AG09309 (cell line): Measurements from ENCODE around the gene PSD4.
"Not testable (repeated sequence)": the region's sequence is repeated elsewhere in the genome, so short reads cannot be mapped to it uniquely, and the experiment has no call there.

ENCODE experiments used
- DNase-seq: peaks from one replicate; pipeline ENCODE4 v3.0.0-alpha.2; 2010; ENCODE audit warnings: low read depth
- H3K4me3 ChIP-seq: 2 replicates; pipeline ENCODE4 v1.5.1; 2011; ENCODE audit warnings: mild to moderate bottlenecking, low read depth, low read length, moderate library complexity; ENCODE audit not compliant: control insufficient read depth
- TF ChIP-seq, protein P1 (sequence below): IDR thresholded peaks from 2 replicates; pipeline ENCODE4 v1.5.1; 2011; ENCODE audit warnings: mild to moderate bottlenecking, low read depth, low read length, inconsistent platforms; ENCODE audit not compliant: insufficient read depth, control insufficient read depth; ENCODE audit errors: missing control alignments

PSD4 gene

DNA sequence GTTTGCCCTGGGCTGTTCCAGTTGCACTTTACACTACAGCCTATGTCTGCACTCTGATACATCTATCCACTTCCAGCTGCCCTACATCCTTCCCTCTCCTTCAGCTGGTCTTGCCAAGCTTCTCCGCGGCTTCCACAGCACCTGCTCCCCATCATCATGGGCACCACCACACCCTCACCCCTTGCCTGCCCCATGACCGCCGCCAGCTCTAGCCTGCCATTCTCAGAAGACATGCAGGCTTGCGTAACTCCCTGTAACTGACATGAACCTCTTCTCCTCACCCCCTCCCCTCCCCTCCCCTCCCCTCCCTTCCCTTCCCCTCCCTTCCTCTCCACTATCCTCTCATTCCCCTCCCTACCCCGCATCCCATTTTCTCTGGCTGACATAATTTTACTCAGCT lies 59.0 kb downstream of the PSD4 start:
- no peak for DNase-seq
- H3K4me3 ChIP-seq = no peak overlapping the region
- TF ChIP-seq, protein P1, sequence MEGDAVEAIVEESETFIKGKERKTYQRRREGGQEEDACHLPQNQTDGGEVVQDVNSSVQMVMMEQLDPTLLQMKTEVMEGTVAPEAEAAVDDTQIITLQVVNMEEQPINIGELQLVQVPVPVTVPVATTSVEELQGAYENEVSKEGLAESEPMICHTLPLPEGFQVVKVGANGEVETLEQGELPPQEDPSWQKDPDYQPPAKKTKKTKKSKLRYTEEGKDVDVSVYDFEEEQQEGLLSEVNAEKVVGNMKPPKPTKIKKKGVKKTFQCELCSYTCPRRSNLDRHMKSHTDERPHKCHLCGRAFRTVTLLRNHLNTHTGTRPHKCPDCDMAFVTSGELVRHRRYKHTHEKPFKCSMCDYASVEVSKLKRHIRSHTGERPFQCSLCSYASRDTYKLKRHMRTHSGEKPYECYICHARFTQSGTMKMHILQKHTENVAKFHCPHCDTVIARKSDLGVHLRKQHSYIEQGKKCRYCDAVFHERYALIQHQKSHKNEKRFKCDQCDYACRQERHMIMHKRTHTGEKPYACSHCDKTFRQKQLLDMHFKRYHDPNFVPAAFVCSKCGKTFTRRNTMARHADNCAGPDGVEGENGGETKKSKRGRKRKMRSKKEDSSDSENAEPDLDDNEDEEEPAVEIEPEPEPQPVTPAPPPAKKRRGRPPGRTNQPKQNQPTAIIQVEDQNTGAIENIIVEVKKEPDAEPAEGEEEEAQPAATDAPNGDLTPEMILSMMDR = no peak

DNA sequence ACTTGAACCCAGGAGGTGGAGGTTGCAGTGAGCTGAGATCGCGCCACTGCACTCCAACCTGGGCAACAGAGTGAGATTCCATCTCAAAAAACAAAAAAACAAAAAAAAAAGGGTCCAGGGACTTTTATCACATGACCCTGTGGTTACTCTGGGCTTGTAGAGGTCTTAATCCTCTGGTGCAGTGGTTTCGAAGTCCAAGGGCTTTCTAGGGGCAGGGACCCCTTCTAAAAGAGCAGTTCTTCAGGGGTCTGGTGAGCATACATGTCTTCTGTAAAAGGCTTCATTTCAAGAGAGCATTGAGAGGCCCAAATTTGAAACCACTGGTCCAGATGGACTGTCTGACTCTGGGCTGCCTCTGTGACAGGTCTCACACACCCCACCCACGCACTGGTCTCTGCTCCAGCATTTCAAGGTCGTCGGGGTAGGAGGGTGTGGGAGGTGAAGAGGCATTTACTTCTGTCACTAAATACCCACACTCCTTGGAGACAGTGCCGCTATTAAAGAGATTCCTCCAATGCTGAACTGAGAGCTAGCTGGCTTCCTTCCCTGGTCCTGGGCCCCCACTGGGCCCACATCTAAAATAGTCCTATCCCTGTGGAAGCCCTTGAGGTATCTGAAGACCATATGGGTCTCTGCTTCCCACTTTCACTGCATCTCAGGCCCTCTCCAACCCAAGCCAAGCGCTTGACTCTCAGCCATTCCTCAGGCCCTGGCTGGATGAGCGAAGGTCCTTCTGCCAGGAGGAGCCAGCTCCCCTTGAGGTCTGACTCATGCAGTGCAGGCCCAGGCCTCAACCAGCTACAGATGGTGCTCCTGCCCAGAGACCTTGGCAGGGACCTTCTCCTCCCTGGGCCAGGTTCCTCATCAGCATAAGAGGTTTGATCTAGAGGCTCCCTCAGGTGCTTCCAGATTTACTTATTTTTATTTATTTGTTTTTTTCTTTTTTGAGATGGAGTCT lies 60.1 kb downstream of the PSD4 start:
- TF ChIP-seq, protein P1 = peak; percentile 30
- H3K4me3 ChIP-seq = no peak overlapping the region
- DNase-seq = no peak

DNA sequence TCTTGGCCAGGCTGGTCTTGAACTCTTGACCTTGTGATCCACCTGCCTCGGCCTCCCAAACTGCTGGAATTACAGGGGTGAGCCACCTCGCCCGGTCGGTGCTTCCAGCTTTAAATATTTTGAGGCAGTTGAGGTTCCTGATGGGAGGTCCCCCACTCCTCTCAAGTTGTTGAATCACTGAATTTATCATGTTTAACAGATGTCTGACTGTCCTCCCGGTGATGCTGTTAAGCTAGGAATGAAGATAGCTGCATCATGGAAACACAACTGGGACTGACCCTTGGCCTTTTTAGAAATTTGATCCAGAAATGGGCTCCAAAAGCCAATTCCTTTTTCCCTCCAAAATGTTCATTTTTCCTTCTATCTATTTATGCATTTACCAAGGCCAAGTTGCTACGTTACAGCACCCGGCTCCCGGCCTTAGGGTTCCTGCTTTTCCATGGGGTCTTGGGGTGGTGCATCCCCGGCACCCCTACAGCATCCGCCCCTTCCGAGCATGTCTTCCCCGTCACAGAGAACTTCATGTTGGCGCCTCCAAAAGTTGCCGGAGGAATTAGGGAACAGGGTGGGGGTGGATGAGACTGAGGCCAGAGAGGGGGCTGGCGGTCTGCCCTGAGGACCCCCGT lies 61.1 kb downstream of the PSD4 start:
- DNase-seq = no peak
- TF ChIP-seq, protein P1 = no peak
- H3K4me3 ChIP-seq = no peak overlapping the region

DNA sequence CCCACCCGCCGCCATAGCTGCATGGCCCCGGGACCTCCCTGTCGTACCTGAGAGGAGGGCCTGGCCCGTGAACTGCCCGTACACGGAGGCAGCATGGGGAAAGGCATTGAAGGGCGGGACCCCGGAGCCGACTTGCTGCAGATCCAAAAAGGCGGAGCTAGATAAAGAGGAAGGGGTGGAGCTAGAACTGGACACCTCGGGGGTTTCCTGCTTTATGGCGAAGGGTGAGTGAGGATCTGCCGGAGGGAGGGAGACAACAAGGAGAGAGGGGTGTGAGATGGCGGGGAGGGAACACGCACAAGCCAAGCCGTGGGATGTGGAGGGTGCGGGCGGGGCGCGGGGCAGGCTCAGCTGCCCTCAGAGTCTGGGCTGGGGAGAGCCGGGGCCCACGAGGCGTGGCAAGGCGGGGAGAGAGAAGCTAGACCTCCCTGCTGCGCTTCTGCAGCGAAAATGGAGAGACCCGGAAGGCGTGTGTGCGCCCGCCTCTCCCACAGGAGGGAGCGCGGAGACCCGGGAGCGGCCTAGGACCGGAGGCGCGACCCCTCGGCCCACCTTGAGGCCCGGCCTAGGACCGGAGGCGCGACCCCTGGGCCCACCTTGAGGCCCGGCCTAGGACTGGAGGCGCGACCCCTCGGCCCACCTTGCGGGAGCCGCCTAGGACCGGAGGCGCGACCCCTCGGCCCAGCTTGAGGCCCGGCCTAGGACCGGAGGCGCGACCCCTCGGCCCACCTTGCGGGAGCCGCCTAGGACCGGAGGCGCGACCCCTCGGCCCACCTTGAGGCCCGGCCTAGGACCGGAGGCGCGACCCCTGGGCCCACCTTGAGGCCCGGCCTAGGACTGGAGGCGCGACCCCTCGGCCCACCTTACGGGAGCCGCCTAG lies 61.8 kb downstream of the PSD4 start:
- not testable (repeated sequence) for H3K4me3 ChIP-seq, DNase-seq

DNA sequence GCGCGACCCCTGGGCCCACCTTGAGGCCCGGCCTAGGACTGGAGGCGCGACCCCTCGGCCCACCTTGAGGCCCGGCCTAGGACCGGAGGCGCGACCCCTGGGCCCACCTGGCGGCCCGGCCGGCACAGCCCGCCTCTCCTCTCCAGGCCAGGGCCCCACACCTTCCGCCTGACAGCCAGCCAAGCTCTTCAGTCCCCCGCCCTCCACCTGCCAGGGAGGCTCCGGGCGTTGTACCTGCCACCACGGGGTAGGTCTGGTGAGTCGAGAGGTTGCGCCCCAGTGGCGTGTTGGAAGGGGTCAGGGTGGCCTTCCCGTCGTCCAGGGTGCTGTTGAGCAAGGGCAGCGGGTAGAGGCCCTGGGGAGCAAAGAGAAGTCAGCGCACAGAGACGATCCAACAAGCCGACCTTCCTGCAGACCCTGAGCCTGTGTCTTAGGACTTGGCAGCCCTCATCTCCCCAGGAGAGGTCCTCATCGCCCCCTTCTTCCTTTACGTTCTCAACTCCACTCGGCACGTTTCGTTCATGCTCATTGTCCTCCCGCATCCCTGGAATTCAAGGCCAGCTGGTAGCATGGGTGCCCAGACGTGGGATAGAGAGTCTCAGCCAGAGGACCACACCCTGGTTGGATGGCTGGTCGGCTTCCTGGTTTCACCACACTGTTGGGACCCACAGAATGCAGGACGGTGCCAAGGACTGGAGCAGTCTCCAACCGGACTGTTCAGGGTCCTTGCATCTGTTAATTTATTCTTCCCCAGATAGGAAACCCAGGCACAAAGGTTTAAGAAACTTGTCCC lies 62.8 kb downstream of the PSD4 start:
- DNase-seq = no peak
- TF ChIP-seq, protein P1 = no peak
- H3K4me3 ChIP-seq = no peak overlapping the region

DNA sequence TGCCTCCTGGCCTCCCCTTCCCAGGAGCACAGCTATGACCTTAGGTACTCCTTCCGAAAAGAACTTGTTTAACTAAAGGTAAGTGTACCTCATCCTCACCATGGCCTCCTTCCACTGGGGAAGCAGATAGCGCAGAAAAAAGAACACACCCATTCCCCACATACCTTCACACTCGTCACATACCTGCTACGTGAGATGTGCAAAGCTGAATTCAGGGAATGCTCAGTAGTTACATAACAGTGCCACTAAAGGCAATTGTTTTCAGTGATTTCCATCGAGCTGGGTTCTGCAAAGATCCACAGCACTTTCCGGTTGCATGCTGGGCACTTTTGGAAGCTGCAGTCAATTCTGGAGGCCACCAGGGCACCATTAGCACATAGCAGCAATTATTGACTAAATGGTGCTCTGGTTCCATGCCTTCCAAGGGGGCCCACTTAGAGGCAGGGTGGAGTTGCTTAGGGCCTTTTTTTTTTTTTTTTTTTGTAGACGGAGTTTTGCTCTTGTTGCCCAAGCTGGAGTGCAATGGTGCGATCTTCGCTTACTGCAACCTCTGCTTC lies 63.9 kb downstream of the PSD4 start:
- H3K4me3 ChIP-seq = no peak overlapping the region
- TF ChIP-seq, protein P1 = no peak
- DNase-seq = no peak
